Breast epithelium (tissue), 3 donors: ENCODE results near the gene GPHN.

Experiments
- POLR2A ChIP-seq: fragments of 450-650 bp; IDR thresholded peaks from one replicate; pipeline ENCODE4 v1.6.1; 2016; ENCODE audit warnings: antibody characterized with exemption, mild to moderate bottlenecking, moderate library complexity
- POLR2AphosphoS5 ChIP-seq, 3 donors: sonication (generic); formaldehyde crosslinking; IDR thresholded peaks; one replicate each; pipeline ENCODE4 v1.6.1; 2017; ENCODE audit warnings: antibody characterized with exemption in 3 of 3
- TF ChIP-seq, protein P1 (sequence below), 3 donors: fragments of 450-650 bp; IDR thresholded peaks; one replicate each; pipeline ENCODE4 v1.5.1; 2016 to 2017; ENCODE audit warnings: antibody characterized with exemption in 3 of 3, mild to moderate bottlenecking in 3 of 3, moderate library complexity in 3 of 3

DNA sequence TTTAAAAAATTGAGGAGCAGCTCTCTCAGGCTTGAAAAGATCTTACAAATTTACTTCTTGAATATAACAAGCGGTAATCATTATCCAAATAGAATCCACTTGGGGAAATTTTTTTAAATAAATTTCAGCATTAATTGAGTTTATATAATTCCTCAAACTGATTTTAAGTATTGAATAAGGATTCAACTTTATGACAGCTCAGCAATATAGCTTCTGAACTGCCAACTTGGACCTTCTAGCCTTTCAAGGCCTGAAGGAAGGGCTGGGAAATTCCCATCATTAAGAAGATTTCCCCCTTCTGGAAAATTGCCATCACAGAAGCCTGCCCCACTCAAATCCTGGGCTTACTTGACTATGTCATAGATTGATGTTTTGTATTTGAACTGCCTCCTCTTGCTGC is 623.7 kb downstream of the GPHN start:
- TF ChIP-seq POLR2AphosphoS5 (IDR thresholded peaks at IDR 0.05): no peak
- TF ChIP-seq, protein P1, sequence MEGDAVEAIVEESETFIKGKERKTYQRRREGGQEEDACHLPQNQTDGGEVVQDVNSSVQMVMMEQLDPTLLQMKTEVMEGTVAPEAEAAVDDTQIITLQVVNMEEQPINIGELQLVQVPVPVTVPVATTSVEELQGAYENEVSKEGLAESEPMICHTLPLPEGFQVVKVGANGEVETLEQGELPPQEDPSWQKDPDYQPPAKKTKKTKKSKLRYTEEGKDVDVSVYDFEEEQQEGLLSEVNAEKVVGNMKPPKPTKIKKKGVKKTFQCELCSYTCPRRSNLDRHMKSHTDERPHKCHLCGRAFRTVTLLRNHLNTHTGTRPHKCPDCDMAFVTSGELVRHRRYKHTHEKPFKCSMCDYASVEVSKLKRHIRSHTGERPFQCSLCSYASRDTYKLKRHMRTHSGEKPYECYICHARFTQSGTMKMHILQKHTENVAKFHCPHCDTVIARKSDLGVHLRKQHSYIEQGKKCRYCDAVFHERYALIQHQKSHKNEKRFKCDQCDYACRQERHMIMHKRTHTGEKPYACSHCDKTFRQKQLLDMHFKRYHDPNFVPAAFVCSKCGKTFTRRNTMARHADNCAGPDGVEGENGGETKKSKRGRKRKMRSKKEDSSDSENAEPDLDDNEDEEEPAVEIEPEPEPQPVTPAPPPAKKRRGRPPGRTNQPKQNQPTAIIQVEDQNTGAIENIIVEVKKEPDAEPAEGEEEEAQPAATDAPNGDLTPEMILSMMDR (IDR thresholded peaks at IDR 0.05): no peak
- TF ChIP-seq POLR2A: no peak
